Cardiac fibroblast (primary cell): Measurements from ENCODE around the gene COL18A1.

Experiments used
- DNase-seq, 2 donors: peaks; one replicate each; pipeline versions ENCODE4 v3.0.0 to v3.0.0-alpha.2; 2010; ENCODE audit warnings: low read depth in 2 of 2
- H3K4me3 ChIP-seq, 2 donors: replicated peaks in 1 of 2; 1 replicate in 1 of 2; 2 replicates in 1 of 2; pipeline ENCODE4 v1.5.1; 2011; ENCODE audit warnings: low read depth in 2 of 2, low read length in 2 of 2, mild to moderate bottlenecking in 2 of 2, moderate library complexity in 1 of 2
- CTCF ChIP-seq: IDR thresholded peaks from one replicate; pipeline ENCODE4 v1.5.1; 2011; ENCODE audit warnings: low read depth, mild to moderate bottlenecking, low read length, inconsistent platforms

The COL18A1 gene

GRCh38 chr21:45550522-45551210, 145.7 kb downstream of the COL18A1 start:
- TF ChIP-seq CTCF: no peak
- DNase-seq: no peak
- no peak overlapping the region for H3K4me3 ChIP-seq

GRCh38 chr21:45551316-45551715, 146.4 kb downstream of the COL18A1 start:
- H3K4me3 ChIP-seq: no peak overlapping the region
- TF ChIP-seq CTCF: no peak
- DNase-seq: peak; percentile 65 to 92

- no peak for DNase-seq
- TF ChIP-seq CTCF: no peak
- H3K4me3 ChIP-seq: no peak overlapping the region
Observed at GRCh38 chr21:45551783-45552695, 147.1 kb downstream of the COL18A1 start.

GRCh38 chr21:45552696-45553391, 147.9 kb downstream of the COL18A1 start:
- no peak overlapping the region for H3K4me3 ChIP-seq
- DNase-seq: no peak
- TF ChIP-seq CTCF: no peak

- peak; percentile 71 to 76 for DNase-seq
- TF ChIP-seq CTCF: peak; percentile 63
- H3K4me3 ChIP-seq: peak overlapping the region; percentile 58 to 64
Observed at GRCh38 chr21:45554477-45555175, 149.7 kb downstream of the COL18A1 start.

- H3K4me3 ChIP-seq: peak overlapping the region in 1 of 2 donors; percentile 52
- TF ChIP-seq CTCF: no peak
- DNase-seq: peak in 1 of 2 donors; percentile 58
Observed at GRCh38 chr21:45555251-45555556, 150.2 kb downstream of the COL18A1 start.
